Activated T-helper 1 cell treated with Interleukin-2 at 50 U/mL for 16 hours (primary cell): ENCODE measurements around the gene UTF1.
"Not testable (repeated sequence)": the region's sequence is repeated elsewhere in the genome, so short reads cannot be mapped to it uniquely, and the experiment has no call there.

Source experiments
- DNase-seq: peaks from one replicate; pipeline ENCODE4 v3.0.0-alpha.2; 2020; ENCODE audit warnings: low read depth

The UTF1 gene

GRCh38 chr10:133265052-133265451, 35.0 kb downstream of the UTF1 start:
- not testable (repeated sequence) for DNase-seq

GRCh38 chr10:133266056-133266795, 36.2 kb downstream of the UTF1 start:
- no peak for DNase-seq

- DNase-seq = no peak
These were observed 37.3 kb downstream of the UTF1 start for GRCh38 chr10:133267293-133267692.

- no peak for DNase-seq
These were observed 37.8 kb downstream of the UTF1 start for GRCh38 chr10:133267829-133268228.

GRCh38 chr10:133268532-133268931, 38.5 kb downstream of the UTF1 start:
- no peak for DNase-seq

- no peak for DNase-seq
These were observed 39.4 kb downstream of the UTF1 start for GRCh38 chr10:133269367-133269766.

- DNase-seq = no peak
These were observed 40.2 kb downstream of the UTF1 start for GRCh38 chr10:133270204-133270603.

GRCh38 chr10:133270773-133271297, 40.8 kb downstream of the UTF1 start:
- DNase-seq = no peak

- DNase-seq = no peak
These were observed 41.7 kb downstream of the UTF1 start for GRCh38 chr10:133271521-133272300.

- no peak for DNase-seq
These were observed 42.4 kb downstream of the UTF1 start for GRCh38 chr10:133272301-133272963.

- DNase-seq = no peak
These were observed 43.0 kb downstream of the UTF1 start for GRCh38 chr10:133272964-133273420.

- no peak for DNase-seq
These were observed 43.6 kb downstream of the UTF1 start for GRCh38 chr10:133273534-133274143.

GRCh38 chr10:133274751-133275683, 45.0 kb downstream of the UTF1 start:
- peak; percentile 65 for DNase-seq

GRCh38 chr10:133275684-133276092, 45.7 kb downstream of the UTF1 start:
- DNase-seq = no peak

GRCh38 chr10:133276100-133276434, 46.0 kb downstream of the UTF1 start:
- no peak for DNase-seq

- peak; percentile 63 for DNase-seq
These were observed 46.6 kb downstream of the UTF1 start, which contains the start of gene ADAM8 for GRCh38 chr10:133276435-133277201. TSS of gene ADAM8 (minus strand) at chr10:133276868. CDS start at chr10:133276817, 51 bp downstream.

GRCh38 chr10:133277277-133277992, 47.4 kb downstream of the UTF1 start:
- DNase-seq = no peak

- DNase-seq = no peak
These were observed 48.1 kb downstream of the UTF1 start for GRCh38 chr10:133277993-133278576.
